HS-27A (cell line): Measurements from ENCODE around the gene PAGE4.

Source experiments
- DNase-seq: peaks from one replicate; pipeline ENCODE4 v3.0.0-alpha.2; 2012; ENCODE audit warnings: low read depth, missing footprints

The PAGE4 gene

GRCh38 chrX:49876750-49877149 lies 47.6 kb downstream of the PAGE4 start:
- DNase-seq = peak; percentile 1

- no peak for DNase-seq
Measured at GRCh38 chrX:49877397-49878101, 48.4 kb downstream of the PAGE4 start.

- DNase-seq = no peak
Measured at GRCh38 chrX:49878128-49878833, 49.2 kb downstream of the PAGE4 start.

- peak; percentile 38 for DNase-seq
Measured at GRCh38 chrX:49878834-49879655, 49.9 kb downstream of the PAGE4 start, which contains the start of gene USP27X. USP27X (plus strand) TSS chrX:49879484; CDS start chrX:49880308, 824 bp downstream.

DNA sequence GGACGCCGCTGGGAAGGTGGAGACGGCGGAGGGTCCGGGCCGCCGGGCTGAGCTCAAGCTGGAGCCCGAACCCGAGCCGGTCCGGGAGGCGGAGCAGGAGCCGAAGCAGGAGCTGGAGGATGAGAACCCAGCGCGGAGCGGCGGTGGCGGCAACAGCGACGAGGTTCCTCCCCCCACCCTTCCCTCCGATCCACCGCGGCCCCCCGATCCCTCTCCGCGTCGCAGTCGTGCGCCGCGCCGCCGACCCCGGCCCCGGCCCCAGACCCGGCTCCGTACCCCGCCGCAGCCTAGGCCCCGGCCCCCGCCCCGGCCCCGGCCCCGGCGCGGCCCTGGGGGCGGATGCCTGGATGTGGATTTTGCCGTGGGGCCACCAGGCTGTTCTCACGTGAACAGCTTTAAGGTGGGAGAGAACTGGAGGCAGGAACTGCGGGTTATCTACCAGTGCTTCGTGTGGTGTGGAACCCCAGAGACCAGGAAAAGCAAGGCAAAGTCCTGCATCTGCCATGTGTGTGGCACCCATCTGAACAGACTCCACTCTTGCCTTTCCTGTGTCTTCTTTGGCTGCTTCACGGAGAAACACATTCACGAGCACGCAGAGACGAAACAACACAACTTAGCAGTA lies 50.7 kb downstream of the PAGE4 start:
- no peak for DNase-seq

- DNase-seq = no peak
Measured at GRCh38 chrX:49880668-49881067, 51.6 kb downstream of the PAGE4 start.
